NCI-H1930 (cell line): ENCODE results near the gene NFIL3.
A peak's percentile ranks its signal among the peaks of the same experiment; 100 is the strongest.
"Not testable (repeated sequence)": the region's sequence is repeated elsewhere in the genome, so short reads cannot be mapped to it uniquely, and the experiment has no call there.

Experiments used
- DNase-seq, 2 experiments: peaks; one replicate each; lab custom pipeline; 2025; lab: John Stamatoyannopoulos, UW

NFIL3 gene

DNA sequence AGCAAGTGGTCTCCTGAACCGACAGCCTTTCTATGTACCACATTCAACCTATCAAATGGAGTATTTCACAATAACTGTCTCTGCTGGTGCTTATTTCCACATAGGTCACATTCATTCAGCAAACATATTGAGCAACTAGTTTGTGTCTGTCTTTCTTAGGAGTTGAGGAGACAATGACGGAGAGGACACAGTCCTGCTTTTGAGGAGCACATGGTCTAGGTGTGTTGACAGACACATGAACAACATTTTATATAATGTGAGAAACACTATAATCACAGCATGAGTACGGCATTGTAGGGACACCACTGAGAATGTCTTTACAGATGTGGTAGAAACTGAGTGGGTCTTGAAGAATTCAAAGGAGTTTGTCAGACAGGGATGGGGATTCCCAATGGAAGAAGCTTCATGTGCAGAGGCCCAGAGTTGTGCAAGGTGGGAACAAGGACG, 28.5 kb downstream of the NFIL3 start:
- DNase-seq = no peak

DNA sequence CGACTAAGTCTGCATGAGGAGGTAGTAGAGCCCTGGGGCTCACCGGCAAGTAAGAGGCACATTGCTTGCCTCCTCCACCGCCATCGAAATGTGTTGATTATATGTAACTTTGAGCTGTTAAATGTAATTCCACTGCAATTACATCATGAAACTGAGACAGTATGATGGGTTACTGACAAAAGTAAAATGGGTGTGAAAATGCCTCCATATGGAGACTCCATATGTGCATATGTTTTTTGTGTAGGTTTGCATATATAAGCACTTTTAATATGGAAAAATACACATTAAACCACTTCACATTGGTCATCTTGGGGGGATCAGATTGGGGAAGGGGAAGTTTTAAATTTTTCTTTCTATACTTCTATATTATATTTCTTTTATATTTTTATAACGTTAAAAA, 29.8 kb downstream of the NFIL3 start:
- DNase-seq = no peak

DNA sequence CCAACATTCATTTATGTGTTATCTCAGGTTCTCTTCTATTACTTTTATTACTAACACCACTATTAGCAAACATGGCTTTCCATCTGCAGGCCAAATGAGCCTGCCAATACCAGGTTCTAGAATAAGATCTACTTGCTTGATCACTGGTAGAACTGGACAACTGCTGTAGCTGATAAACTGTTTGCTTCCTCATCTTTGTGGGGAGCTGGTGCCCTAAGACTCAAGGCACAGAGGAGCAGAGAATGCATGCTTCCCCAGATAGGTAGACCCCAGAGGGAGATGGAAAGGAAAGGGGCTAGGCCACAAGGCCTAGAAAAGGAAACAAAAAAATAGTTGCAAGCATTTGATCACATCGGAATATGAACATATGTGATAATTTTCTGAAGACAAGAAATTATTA, 31.2 kb downstream of the NFIL3 start:
- DNase-seq = no peak

DNA sequence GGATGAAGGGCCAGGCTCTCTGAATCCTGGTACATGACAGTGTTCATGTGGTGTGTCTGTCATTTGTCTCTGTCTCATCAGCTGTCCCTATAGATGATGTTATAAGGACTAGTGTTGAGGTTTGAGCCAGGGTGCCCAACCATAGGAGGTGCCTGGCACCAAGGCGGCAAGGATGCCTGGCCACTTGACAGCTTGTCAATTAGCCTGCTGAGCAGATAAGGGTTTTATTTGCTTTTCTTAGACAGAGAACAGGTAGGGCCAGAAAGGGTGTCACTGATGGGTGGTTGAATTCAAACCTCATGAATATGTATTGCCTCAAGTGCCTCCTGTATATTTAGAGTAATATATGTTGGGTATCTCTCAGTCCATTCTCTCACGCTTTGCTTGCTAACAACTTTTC, 31.8 kb downstream of the NFIL3 start:
- DNase-seq = no peak

DNA sequence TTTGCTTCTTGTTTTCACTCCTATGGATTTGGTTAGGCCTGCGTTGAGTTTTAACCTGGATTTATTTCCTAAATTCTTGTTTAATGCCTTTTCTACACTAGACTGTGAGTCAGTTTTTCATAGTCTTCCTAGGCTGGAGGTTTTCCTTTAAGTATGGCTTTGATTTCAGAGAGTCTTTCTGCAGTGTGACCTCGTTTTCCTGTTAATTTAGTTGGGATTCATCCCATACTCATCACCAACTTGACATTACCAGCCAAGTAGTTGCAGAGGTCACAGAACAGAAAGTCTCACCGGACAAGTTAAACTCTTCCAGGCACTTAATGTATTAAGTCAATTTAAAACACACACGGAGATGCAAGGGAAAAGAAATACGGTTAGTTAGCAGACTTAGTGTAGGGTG, 32.2 kb downstream of the NFIL3 start:
- DNase-seq = no peak

DNA sequence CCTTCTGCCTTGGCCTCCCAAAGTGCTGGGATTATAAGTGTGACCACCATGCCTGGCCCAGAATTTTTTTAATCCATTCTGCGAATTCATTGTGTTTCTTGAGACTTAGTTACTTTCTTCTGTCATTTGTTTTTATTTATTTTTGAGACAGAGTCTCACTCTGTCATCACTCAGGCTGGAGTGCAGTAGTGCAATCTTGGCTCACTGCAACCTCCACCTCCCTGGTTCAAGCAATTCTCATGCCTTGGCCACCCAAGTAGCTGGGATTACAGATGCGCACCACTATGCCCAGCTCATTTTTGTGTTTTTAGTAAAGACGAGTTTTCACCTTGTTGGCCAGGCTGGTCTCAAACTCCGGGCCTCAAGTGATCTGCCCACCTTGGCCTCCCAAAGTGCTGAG, 33.9 kb downstream of the NFIL3 start:
- not testable (repeated sequence) for DNase-seq

DNA sequence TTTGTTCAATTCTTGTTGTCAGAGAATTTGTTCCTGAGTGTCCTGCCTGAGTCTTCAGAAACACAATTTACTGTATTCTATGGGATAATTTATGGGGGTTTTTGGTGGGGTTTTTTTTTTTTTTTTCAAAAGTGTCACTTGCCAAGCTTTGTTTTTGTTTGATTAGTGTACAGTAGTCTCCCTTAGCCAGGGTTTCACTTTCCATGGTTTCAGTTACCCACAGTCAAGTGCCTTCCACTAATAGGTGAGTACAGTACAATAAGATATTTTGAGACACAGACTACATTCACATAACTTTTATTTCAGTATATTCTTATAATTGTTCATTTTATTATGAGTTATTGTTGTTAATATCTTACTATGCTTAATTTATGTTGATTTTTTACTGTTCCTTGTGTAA, 36.9 kb downstream of the NFIL3 start:
- DNase-seq = no peak

DNA sequence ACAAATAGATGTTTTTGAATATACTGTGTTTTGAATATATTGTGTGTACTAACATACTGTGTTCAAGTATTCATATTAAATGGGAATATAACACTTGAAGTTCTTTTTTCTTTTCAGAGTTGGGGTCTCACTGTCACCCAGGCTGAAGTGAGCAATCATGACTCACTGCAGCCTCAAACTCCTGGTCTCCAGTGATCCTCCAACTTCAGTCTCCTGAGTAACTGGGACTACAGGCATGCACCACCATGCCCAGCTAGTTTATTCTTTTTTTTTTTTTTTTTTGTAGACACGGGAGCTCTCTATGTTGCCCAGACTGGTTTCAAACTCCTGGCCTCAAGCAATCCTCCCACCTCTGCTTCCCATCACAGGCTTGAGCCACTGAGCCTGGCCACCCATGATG, 38.7 kb downstream of the NFIL3 start:
- no peak for DNase-seq

DNA sequence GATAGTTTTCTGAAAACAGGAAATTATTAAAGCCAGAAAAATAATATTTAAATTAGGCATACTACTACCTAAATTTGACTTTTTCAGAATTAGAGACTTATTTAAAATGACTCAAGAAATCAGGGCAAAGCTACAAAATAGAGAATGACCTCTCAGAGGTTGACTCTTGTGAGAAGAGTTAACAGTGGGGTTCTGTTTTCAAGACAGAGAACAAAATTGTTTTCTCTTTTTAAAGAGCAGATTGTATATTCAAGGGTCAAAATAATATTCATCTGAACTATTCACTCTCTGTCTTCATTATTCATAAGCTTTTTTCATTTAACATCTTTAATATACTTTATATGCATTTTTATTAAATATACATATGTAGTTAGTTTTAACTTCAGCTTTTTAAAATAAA, 40.1 kb downstream of the NFIL3 start:
- DNase-seq = no peak

DNA sequence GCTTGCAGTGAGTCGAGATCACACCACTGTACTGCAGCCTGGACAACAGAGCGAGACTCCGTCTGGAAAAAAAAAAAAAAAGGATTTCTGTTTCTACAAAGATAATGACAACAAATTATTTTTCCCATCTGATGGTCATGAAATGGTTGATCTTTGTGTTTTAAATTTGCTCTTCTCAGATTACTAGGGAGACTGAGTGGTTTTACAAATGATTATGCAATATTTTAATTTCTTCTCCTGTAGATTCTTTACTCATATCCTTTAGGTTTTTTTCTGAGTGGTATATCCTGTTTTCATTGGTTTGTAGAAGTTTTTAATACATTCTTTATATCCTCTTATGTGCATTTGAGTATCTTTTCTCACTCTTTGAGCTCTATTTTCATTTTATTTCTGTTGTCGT, 41.3 kb downstream of the NFIL3 start:
- no peak for DNase-seq

DNA sequence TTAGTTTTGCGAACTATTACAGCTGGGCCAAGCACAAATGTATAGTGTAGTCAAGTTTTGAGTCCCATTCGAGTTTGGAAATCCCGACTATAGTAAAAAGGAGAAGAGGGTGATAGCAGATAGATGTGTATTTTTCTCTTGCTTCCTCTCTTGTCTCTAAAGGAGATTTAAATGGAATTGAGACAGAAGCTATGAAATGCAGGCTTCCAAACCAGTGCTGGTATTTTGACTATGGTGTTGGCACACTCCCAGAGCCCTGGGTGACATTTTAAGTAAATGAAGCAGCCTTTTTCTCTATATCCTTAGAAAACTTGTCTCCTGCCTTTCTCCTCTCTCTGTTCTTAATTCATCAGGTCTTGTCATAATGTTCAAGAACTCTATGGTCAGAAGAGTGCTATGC, 44.2 kb downstream of the NFIL3 start:
- DNase-seq = no peak

DNA sequence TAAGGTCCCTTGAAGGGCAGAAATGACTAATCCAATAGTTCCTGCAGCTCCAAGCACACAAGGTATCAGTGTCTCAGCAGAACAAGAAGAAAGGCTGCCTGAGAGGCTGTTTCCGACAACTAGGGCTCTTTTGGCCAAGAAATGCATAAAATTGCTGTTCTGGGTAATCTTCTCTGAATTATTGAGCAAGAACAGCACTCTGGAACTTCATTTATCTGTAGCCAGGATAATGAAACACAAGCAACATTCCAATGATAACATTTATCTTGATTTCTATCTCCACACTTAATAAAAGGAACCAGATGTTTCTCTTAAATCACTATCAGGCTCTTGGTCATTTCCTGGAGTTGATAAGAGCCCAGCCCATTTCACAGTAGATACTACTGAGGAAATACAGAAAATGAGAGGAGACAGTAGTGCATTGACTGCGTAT, 44.9 kb downstream of the NFIL3 start:
- no peak for DNase-seq

DNA sequence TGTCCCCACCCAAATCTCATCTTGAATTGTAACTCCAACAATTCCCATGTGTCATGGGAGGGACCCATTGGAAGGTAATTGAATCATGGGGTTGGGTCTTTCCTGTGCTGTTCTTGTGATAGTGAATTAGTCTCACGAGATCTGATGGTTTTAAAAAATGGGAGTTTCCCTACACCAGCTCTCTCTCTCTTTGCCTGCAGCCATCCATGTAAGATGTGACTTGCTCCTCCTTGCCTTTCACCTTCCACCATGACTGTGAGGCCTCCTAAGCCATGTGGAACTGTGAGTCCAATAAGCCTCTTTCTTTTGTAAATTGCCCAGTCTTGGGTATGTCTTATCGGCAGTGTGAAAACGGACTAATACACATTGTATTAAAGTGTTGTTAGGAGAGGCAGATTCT, 45.6 kb downstream of the NFIL3 start:
- DNase-seq = not testable (repeated sequence)

DNA sequence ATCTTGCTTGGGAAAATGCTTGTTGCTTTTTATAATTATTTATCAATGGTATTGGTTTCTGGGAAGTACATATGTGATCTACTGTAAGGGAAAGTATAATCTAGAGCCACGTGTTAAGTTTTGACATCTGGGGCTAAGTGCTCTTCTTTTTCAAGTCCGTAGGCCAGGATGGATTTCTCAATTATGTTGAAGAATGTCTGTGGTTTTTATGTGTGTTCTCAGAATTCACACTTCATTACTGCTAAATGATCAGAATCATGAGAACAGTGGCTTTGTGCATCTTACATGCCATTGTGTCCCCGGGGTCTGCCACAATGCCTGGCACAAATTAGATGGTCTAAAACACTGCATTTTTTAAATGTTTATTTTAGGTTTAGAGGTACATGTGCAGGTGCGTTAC, 47.4 kb downstream of the NFIL3 start:
- DNase-seq = no peak

DNA sequence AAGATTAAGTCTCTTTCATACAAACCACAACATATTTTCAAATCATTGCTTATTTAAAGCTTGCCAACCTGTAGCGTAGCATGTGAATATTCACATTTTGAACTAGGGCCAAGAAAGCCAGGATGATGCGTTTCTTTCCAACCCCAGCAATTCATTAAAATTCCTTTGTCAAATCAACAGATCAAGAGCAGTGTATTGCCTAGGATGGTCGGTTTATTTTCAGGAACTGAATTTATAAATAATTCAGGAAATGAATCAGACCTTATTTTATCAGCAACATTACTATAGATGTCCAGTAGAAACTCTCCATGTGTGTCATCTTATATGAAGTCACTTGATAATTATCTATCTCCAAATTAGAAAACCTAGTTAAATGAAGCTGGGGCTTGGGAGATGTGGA, 48.7 kb downstream of the NFIL3 start:
- no peak for DNase-seq

DNA sequence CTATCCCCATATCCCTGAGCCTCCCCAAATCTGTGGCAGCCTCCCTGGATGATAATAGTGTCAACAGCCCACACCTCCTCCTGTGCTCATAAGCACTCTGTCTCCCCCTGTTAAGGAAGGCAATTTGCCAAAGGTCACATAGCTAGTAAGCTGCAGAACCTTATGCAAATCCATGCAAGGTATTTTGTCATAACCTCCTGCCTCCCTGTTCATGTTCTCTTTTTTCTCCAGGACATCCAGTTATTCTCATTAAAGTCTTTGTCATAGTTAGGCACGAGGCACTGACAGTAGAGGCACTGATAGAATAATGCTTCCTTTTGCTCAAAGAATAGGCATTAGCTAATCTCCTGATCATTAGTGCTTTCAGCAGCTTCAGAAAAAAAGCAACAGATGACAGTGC, 51.7 kb downstream of the NFIL3 start:
- DNase-seq = no peak

DNA sequence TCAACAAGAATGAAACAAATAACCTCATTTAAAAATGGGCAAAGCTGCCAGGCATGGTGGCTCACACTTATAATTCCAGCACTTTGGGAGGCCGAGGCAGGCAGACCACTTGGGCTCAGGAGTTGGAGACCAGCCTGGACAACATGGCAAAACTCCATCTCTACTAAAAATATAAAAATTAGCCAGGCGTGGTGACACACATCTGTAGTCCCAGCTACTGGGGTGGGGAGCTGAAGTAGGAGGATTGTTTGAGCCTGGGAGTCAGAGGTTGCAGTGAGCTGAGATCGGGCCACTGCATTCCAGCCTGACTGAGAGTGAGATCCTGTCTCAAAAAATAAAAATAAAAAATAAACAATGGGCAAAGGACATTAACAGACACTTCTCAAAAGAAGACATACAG, 53.6 kb downstream of the NFIL3 start:
- DNase-seq = not testable (repeated sequence)

DNA sequence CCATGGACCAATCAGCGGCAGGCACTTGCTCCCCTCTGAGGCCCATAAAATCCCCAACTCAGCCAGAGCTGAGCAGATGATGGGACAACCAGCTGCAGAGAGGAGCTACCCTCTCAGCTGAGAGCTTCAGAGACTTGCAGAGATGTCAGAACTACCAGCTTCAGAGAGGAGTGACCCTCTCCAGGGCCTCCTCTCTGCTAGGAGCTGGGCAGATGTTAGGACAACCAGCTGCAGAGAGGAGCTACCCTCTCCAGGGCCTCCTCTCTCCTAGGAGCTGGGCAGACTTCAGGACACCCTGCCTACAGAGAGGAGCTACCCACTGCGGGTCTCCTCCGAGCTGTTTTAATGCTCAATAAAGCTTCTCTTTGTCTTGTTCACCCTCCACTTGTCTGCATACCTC, 58.9 kb downstream of the NFIL3 start:
- no peak for DNase-seq

DNA sequence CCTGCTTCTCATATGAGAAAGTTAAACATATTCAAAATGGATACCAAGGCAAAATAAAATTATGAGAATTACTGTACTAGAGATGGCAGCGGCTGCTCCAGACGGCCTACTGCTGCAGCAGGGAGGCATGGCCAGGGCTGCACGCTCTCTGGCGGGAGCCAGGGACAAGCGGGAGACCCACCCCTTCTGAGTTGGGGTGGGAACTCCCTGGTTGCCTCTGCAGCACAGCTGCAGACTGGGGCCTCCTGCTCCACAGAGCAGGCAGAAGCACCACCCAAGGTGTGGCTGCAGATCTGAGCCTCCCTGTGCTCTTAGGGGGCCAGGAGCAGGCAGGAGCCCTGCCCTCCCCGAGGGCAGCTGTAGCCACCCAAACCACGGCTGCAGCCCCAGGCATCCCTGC, 59.6 kb downstream of the NFIL3 start:
- DNase-seq = no peak

DNA sequence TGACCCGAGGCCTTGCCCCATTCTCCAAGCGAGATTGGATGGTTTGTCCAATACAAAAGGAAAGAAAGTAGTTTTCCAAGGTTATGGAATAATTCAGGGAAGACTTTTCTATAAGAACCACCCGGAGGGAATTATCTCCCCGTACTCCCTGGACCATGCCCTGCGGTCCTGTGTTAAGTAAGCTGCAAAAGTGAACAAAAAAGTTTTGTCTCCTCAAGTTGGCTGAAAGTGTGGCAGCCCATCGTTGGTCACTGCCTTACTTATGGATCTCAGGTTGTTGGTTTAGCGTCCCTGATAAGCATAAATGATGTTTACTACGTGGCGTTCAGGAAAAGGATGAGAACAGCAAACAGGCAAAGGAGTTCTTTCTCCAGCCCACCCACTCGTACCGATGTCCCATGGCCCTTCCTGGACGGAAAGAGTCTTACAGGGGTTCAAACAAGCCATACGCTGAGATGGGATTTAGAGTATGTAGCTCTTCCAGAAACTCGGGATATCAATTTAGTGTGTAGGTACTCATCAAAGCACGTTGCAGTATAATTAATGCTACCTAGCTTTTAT, 61.5 kb downstream of the NFIL3 start:
- DNase-seq = no peak

DNA sequence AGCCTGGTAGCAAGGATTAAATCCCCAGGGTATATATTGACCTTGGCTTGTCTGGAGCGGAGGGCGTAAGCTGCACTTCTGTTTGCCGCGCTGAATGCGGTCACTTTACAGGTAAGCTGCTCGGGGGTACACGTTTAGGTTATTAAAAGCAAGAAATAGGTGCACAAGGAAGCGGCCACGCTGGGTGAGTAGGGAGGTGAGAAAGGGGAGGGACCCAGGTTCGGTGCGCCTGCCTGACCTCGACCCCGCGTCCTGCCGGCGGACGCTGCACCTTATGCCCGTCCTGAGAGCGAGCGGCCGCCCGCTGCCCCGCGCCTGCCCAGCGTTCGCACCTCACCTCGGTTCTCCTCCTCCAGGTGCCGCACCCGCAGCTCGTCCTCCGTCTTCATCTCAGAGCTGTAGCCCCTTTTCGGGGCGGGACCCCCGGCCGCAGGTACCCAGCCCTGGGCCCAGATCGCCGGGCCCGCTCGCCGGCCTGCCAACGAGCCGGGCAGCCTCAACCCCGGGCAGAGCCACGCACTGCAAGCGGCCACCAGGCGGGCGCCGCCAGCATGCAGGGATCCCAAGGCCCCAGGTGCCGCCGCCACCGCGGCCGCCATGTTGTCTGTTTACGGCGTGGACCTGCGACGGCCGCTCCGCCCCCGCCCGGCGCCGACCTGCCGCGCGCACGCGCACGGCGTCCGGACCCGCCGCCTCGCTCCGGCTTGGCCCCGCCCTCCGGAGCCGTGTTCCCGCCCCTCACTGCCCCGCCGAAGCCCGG, 62.2 kb downstream of the NFIL3 start, which contains the start of gene AUH:
TSS of gene AUH (minus strand) at position 628 of the 760 bp plus-strand sequence. CDS start at position 599, 29 bp downstream.
- peak; percentile 69 to 81 for DNase-seq

DNA sequence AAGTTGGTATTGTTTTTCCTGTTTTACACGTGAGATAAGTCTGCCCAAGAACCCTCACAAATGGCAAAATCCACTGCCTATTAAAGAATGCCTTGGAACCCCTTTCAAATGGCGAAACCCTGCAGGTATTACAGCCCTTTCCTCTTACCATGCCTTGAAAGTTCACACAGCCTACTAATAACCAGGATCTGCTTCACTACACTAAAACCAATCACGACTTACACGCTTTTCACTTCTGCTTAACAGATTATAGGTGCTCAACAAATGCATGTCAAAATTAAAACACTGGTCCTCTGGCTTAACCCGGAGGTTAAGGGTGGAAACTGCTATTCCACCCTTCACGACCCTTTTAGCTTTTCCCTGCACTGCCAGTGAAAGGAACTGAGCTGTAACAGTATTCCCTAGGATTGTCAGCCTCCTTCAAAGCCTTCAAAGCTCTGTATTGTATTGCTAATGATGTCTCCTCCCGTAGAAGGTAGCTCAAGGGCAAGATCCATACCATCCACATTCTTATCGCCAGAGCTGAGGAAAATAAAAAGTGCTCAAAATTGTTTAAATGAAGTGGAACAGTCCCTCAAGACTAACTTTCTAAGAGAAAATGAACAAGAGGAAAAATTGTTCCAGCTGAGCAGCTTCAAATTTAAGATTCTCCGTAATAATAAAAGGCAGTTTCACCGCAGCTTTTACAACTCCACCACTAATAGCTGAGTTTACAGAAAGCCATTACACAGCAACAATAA, 62.9 kb downstream of the NFIL3 start:
- DNase-seq = no peak
